ENCODE data around the gene MYO16. TPM values are rescaled to one million over a fixed set of nuclear protein-coding genes. Genes with fewer than 3 reads are reported as not detected.

Gene MYO16
- total and polyA plus RNA-seq, 3 donors from 2014 or later, result 3.1 to 4.0 (median 3.4) TPM

GRCh38 chr13:109055850-109056249, 426.4 kb downstream of the MYO16 start:
- Histone ChIP-seq H3K36me3 (ENCODE audit: low read depth, missing control alignments) (no peaks in the 10 kb centered on the region), H3K4me3 (no peak overlapping the region), H3K27ac (no peak overlapping the region), H3K9me3 (no peaks in the 10 kb centered on the region), H3K27me3 (no peaks in the 10 kb centered on the region), H3K4me1 (no peaks in the 10 kb centered on the region)
- TF ChIP-seq CTCF (IDR thresholded peaks at IDR 0.05), result no peak
- no peak for TF ChIP-seq POLR2A (IDR thresholded peaks at IDR 0.05)
- no peak for DNase-seq
- intact Hi-C loops (cut with DNase I; ENCODE audit: low total_unique reads), result no loop called here

GRCh38 chr13:109058087-109058486, 428.7 kb downstream of the MYO16 start:
- Histone ChIP-seq H3K27ac (no peak overlapping the region), H3K27me3 (no peaks in the 10 kb centered on the region), H3K36me3 (ENCODE audit: low read depth, missing control alignments) (no peaks in the 10 kb centered on the region), H3K4me1 (no peaks in the 10 kb centered on the region), H3K9me3 (no peaks in the 10 kb centered on the region), H3K4me3 (no peak overlapping the region)
- WGBS, 2 donors, result 55 to 71% methylated on average over 5 of the region's 5 CpGs
- TF ChIP-seq CTCF (IDR thresholded peaks at IDR 0.05), result no peak
- TF ChIP-seq POLR2A (IDR thresholded peaks at IDR 0.05), result no peak
- intact Hi-C loops (cut with DNase I; ENCODE audit: low total_unique reads), result no loop called here
- DNase-seq, result no peak

GRCh38 chr13:109072505-109072904, 443.1 kb downstream of the MYO16 start:
- Histone ChIP-seq H3K4me1 (no peaks in the 10 kb centered on the region), H3K27ac (no peak overlapping the region), H3K4me3 (no peak overlapping the region), H3K36me3 (ENCODE audit: low read depth, missing control alignments) (no peaks in the 10 kb centered on the region), H3K27me3 (no peaks in the 10 kb centered on the region), H3K9me3 (no peaks in the 10 kb centered on the region)
- 86% methylated on average over 3 of the region's 3 CpGs for WGBS, 2 donors
- TF ChIP-seq POLR2A (IDR thresholded peaks at IDR 0.05) (no peak), CTCF (IDR thresholded peaks at IDR 0.05) (no peak)
- intact Hi-C loops (cut with DNase I; ENCODE audit: low total_unique reads), result no loop called here
- DNase-seq, result no peak

- no peaks in the 10 kb centered on the region for H3K4me1 ChIP-seq
- no peaks in the 10 kb centered on the region for H3K9me3 ChIP-seq
- WGBS, 2 donors, result 74 to 79% methylated on average over 6 of the region's 6 CpGs
- TF ChIP-seq CTCF (IDR thresholded peaks at IDR 0.05), result no peak
- TF ChIP-seq POLR2A (IDR thresholded peaks at IDR 0.05), result no peak
- no peaks in the 10 kb centered on the region for H3K27me3 ChIP-seq
- H3K36me3 ChIP-seq (ENCODE audit: low read depth, missing control alignments), result no peaks in the 10 kb centered on the region
- H3K4me3 ChIP-seq, result no peak overlapping the region
- DNase-seq, result no peak
- intact Hi-C loops (cut with DNase I; ENCODE audit: low total_unique reads), result no loop called here
- no peak overlapping the region for H3K27ac ChIP-seq
Observed at GRCh38 chr13:109074436-109074835, 445.0 kb downstream of the MYO16 start.

- TF ChIP-seq POLR2A (IDR thresholded peaks at IDR 0.05) (no peak), CTCF (IDR thresholded peaks at IDR 0.05) (no peak)
- H3K36me3 ChIP-seq (ENCODE audit: low read depth, missing control alignments), result no peaks in the 10 kb centered on the region
- H3K4me3 ChIP-seq, result no peak overlapping the region
- H3K4me1 ChIP-seq, result no peaks in the 10 kb centered on the region
- H3K27me3 ChIP-seq, result no peaks in the 10 kb centered on the region
- no peak for DNase-seq
- intact Hi-C loops (cut with DNase I; ENCODE audit: low total_unique reads), result no loop called here
- WGBS, 2 donors, result 91 to 95% methylated on average over 3 of the region's 3 CpGs
- H3K27ac ChIP-seq, result no peak overlapping the region
- no peaks in the 10 kb centered on the region for H3K9me3 ChIP-seq
Observed at GRCh38 chr13:109074853-109075252, 445.4 kb downstream of the MYO16 start.
